Spleen (tissue), 7 donors: ENCODE results near the gene RAB3D.

ENCODE experiments used
- POLR2A ChIP-seq, 3 donors: fragments of 450-650 bp; IDR thresholded peaks; one replicate each; pipeline ENCODE4 v1.5.1; 2017; ENCODE audit warnings: antibody characterized with exemption in 3 of 3, mild to moderate bottlenecking in 1 of 3
- POLR2AphosphoS5 ChIP-seq, 3 donors: sonication (generic); formaldehyde crosslinking; IDR thresholded peaks; one replicate each; pipeline ENCODE4 v1.5.1; 2017; ENCODE audit warnings: antibody characterized with exemption in 3 of 3
- TF ChIP-seq, protein P1 (sequence below), 11 experiments: fragments of 200-600 bp in 7 of 11; fragments of 450-650 bp in 4 of 11; sonication (generic) in 4 of 11; IDR thresholded peaks in 8 of 11; conservative IDR thresholded peaks in 3 of 11; 1 replicate in 7 of 11; 2 replicates in 4 of 11; pipeline versions ENCODE4 v1.4.0 to v1.8.0; 2016 to 2021; ENCODE audit warnings: antibody characterized with exemption in 11 of 11, inconsistent platforms in 4 of 11, mild to moderate bottlenecking in 1 of 11
- donor health status: DM: no; HTN: no; CAD: no; lungs with moderate emphysema.
- donor health status: DM: no; HTN: no; CAD: no.
- donor health status: DM: no; HTN: no; CAD: no.

- TF ChIP-seq, protein P1, sequence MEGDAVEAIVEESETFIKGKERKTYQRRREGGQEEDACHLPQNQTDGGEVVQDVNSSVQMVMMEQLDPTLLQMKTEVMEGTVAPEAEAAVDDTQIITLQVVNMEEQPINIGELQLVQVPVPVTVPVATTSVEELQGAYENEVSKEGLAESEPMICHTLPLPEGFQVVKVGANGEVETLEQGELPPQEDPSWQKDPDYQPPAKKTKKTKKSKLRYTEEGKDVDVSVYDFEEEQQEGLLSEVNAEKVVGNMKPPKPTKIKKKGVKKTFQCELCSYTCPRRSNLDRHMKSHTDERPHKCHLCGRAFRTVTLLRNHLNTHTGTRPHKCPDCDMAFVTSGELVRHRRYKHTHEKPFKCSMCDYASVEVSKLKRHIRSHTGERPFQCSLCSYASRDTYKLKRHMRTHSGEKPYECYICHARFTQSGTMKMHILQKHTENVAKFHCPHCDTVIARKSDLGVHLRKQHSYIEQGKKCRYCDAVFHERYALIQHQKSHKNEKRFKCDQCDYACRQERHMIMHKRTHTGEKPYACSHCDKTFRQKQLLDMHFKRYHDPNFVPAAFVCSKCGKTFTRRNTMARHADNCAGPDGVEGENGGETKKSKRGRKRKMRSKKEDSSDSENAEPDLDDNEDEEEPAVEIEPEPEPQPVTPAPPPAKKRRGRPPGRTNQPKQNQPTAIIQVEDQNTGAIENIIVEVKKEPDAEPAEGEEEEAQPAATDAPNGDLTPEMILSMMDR (IDR thresholded peaks at IDR 0.05 in 8 of 11, conservative IDR thresholded peaks at IDR 0.05 in 3 of 11) = no peak
- TF ChIP-seq POLR2A (IDR thresholded peaks at IDR 0.05) (no peak), POLR2AphosphoS5 (IDR thresholded peaks at IDR 0.05) (no peak)
Observed at GRCh38 chr19:11273296-11273695, 66.2 kb downstream of the RAB3D start.
